Psoas muscle (tissue), 8 donors: ENCODE data around the gene FAM228A. TPM values are rescaled to one million over a fixed set of nuclear protein-coding genes. Genes with fewer than 3 reads are reported as not detected.

Source experiments
- ATAC-seq, 4 donors: fragments of 200-7000 bp; cut with Tn5 transposase; one replicate each; pipeline ENCODE4 v1.9.1; 2020; ENCODE audit warnings: moderate library complexity in 3 of 4, mild to moderate bottlenecking in 2 of 4
- DNase-seq, 2 donors: peaks; one replicate each; pipeline ENCODE4 v3.0.0-alpha.2; 2020
- H3K27ac ChIP-seq: fragments of 200-600 bp; one replicate; pipeline ENCODE4 v1.8.0; 2022
- H3K27me3 ChIP-seq, 3 donors: fragments of 200-600 bp in 1 of 3; one replicate each; pipeline versions ENCODE4 v1.6.1 to v1.8.0; 2013 to 2022; ENCODE audit warnings: low read length in 2 of 3, mild to moderate bottlenecking in 2 of 3, moderate library complexity in 1 of 3; ENCODE audit not compliant: insufficient read depth in 3 of 3
- H3K36me3 ChIP-seq, 2 donors: fragments of 200-600 bp in 1 of 2; one replicate each; pipeline versions ENCODE4 v1.6.1 to v1.8.0; 2013 to 2022; ENCODE audit warnings: low read depth in 1 of 2, mild to moderate bottlenecking in 1 of 2, moderate library complexity in 1 of 2; ENCODE audit not compliant: insufficient read depth in 1 of 2
- H3K4me1 ChIP-seq: fragments of 200-600 bp; one replicate; pipeline ENCODE4 v1.8.0; 2022
- H3K4me3 ChIP-seq: fragments of 200-600 bp; one replicate; pipeline ENCODE4 v1.8.0; 2022; ENCODE audit warnings: mild to moderate bottlenecking
- H3K9me3 ChIP-seq: fragments of 200-600 bp; one replicate; pipeline ENCODE4 v1.8.0; 2022
- WGBS, 3 donors: extraction: QIAGEN DNeasy Blood & Tissue Kit; methylation state at CpG; one replicate each; pipeline versions ENCODE4 v1.1.6 to v1.1.7; 2013; 5-methylcytosine and 5-hydroxymethylcytosine counted together
- intact Hi-C, 2 donors: fragments of 100-400 bp; cut with DNase I; formaldehyde crosslinking; loops; one replicate each; pipeline versions ENCODE4 v1.11.0 to v1.14.2; 2022
- polyA plus RNA-seq, 3 donors: library from polyadenylated mRNA; stranded (reverse); fragments of 200-250 nt; gene quantifications; one replicate each; pipeline ENCODE4 v1.2.3, GENCODE V29; 2013
- total RNA-seq, 4 donors: library from RNA; stranded (reverse); fragmentation: NEBNext Ultra II Directional in 2 of 4; extraction: Animal tissue kit (Norgen Biotek cat#: 25700) in 2 of 4; gene quantifications; one replicate each; pipeline versions ENCODE4 v1.2.1 to v1.2.4, GENCODE V29; 2021 to 2023
- TF ChIP-seq, protein P1 (sequence below): fragments of 200-600 bp; IDR thresholded peaks from one replicate; pipeline ENCODE4 v1.8.0; 2022; ENCODE audit warnings: antibody characterized with exemption
- donor health status: healthy with polysubstance abuse.
- donor health status: DM: no; HTN: no; CAD: no; lungs with moderate emphysema.
- donor health status: Bipolar disorder and iron deficiency.
- donor health status: healthy.
- donor health status: DM: yes; HTN: yes; CAD: no.
- donor health status: DM: no; HTN: no; CAD: no.
- donor health status: DM: no; HTN: no; CAD: no.
- donor health status: DM: yes; HTN: yes; CAD: no.

Gene FAM228A
- total and polyA plus RNA-seq, 7 donors, result 0.04 to 0.69 (median 0.37) TPM; not detected in 1

DNA sequence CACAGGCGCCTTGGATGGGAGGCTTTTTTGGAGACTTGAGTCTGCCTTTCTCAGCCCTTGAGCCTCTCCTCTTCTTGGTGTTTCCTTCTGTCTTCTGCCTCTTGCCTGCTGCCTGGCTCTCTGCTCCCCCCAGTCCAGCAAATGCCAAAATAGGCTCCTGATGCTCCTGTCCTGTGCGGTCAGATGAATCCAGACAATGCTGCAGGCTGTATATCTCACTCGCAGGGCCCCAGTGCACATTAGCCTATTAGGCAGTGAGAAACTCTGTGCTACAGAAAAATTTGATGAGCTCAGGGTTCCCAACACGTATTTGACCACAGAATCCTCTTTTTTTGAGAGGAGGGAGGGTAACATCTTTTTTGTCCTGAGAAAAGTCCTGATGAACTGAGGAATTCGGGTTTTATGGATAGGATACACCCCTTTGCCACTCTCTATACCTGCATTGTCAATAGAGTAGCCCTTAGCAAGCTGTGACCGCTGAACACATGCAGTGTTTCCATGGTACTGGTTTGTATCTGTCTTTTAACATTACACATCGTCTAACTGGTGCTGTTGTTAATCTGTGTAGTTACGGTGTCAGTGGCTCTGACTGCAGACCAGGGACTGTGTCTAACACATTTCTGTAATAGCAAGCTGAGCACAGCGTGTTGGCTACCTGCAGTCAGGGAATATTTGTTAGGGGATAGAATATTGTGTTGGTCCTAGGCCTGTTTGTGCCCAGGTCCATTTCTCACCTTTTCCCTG is 50.8 kb downstream of the FAM228A start:
- Histone ChIP-seq H3K27me3 (no peaks in the 10 kb centered on the region), H3K27ac (no peak overlapping the region), H3K4me3 (no peak overlapping the region), H3K36me3 (peaks cover 0 to 20% of the 10 kb centered on the region in 2 donors), H3K4me1 (no peaks in the 10 kb centered on the region), H3K9me3 (no peaks in the 10 kb centered on the region)
- no peak for ATAC-seq
- intact Hi-C loops, result loop anchor here in 1 of 2 donors (10.0 kb wide), 1 partner anchor 159 kb away; no protein-coding TSS in a partner anchor
- 88 to 91% (median 90%) methylated on average over 9 of the region's 9 CpGs for WGBS, 3 donors
- TF ChIP-seq, protein P1, sequence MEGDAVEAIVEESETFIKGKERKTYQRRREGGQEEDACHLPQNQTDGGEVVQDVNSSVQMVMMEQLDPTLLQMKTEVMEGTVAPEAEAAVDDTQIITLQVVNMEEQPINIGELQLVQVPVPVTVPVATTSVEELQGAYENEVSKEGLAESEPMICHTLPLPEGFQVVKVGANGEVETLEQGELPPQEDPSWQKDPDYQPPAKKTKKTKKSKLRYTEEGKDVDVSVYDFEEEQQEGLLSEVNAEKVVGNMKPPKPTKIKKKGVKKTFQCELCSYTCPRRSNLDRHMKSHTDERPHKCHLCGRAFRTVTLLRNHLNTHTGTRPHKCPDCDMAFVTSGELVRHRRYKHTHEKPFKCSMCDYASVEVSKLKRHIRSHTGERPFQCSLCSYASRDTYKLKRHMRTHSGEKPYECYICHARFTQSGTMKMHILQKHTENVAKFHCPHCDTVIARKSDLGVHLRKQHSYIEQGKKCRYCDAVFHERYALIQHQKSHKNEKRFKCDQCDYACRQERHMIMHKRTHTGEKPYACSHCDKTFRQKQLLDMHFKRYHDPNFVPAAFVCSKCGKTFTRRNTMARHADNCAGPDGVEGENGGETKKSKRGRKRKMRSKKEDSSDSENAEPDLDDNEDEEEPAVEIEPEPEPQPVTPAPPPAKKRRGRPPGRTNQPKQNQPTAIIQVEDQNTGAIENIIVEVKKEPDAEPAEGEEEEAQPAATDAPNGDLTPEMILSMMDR, result no peak
- no peak for DNase-seq

- intact Hi-C loops, result loop anchor here (2.0 to 10.0 kb wide), 2 partner anchors 154 to 156 kb away; no protein-coding TSS in a partner anchor
- WGBS, 3 donors, result 37 to 41% (median 39%) methylated on average over 1 of the region's 1 CpG
These were observed 53.6 kb downstream of the FAM228A start for GRCh38 chr2:24228470-24228869.

GRCh38 chr2:24231461-24231881 is 56.6 kb downstream of the FAM228A start:
- no peak overlapping the region for H3K27ac ChIP-seq
- 82 to 87% (median 82%) methylated on average over 4 of the region's 4 CpGs for WGBS, 3 donors
- ATAC-seq, result no peak
- H3K27me3 ChIP-seq, result no peaks in the 10 kb centered on the region
- intact Hi-C loops, result no loop called here
- H3K4me1 ChIP-seq, result no peaks in the 10 kb centered on the region
- H3K9me3 ChIP-seq, result no peaks in the 10 kb centered on the region
- no peak overlapping the region for H3K4me3 ChIP-seq
- H3K36me3 ChIP-seq, result peaks cover 0 to 10% of the 10 kb centered on the region in 2 donors
- TF ChIP-seq, protein P1, result no peak
- no peak for DNase-seq

More at GRCh38 chr2:24228470-24228869, 53.6 kb downstream of the FAM228A start:
- Histone ChIP-seq H3K4me3 (no peak overlapping the region), H3K36me3 (peaks cover 0 to 11% of the 10 kb centered on the region in 2 donors), H3K4me1 (no peaks in the 10 kb centered on the region), H3K27ac (no peak overlapping the region), H3K27me3 (no peaks in the 10 kb centered on the region), H3K9me3 (no peaks in the 10 kb centered on the region)
- ATAC-seq (peak in 2 of 4 donors; percentile 40 to 56), DNase-seq (no peak)
- TF ChIP-seq, protein P1, result peak; percentile 26

- Histone ChIP-seq H3K36me3 (peaks cover 0 to 11% of the 10 kb centered on the region in 2 donors), H3K9me3 (no peaks in the 10 kb centered on the region), H3K27ac (no peak overlapping the region), H3K27me3 (no peaks in the 10 kb centered on the region), H3K4me1 (no peaks in the 10 kb centered on the region), H3K4me3 (no peak overlapping the region)
- WGBS, 3 donors, result 93 to 98% (median 96%) methylated on average over 2 of the region's 2 CpGs
- ATAC-seq (no peak), DNase-seq (no peak)
- intact Hi-C loops, result no loop called here
- TF ChIP-seq, protein P1, result no peak
These were observed 58.5 kb downstream of the FAM228A start for GRCh38 chr2:24233321-24233720.
